Upper lobe of left lung (tissue), 4 donors: Measurements from ENCODE around the gene USP32.
A peak's percentile ranks its signal among the peaks of the same experiment; 100 is the strongest.

Experiments used
- EP300 ChIP-seq, 4 donors: sonication (generic); formaldehyde crosslinking; IDR thresholded peaks; one replicate each; pipeline ENCODE4 v1.5.1; 2017; ENCODE audit warnings: antibody characterized with exemption in 4 of 4, control low read depth in 2 of 4
- POLR2AphosphoS5 ChIP-seq, 2 donors: sonication (generic); formaldehyde crosslinking; IDR thresholded peaks; one replicate each; pipeline ENCODE4 v1.5.1; 2017; ENCODE audit warnings: antibody characterized with exemption in 2 of 2
- TF ChIP-seq, protein P1 (sequence below), 6 experiments: fragments of 450-650 bp in 4 of 6; fragments of 200-600 bp in 2 of 6; sonication (generic) in 2 of 6; IDR thresholded peaks; one replicate each; pipeline ENCODE4 v1.5.1; 2016 to 2019; ENCODE audit warnings: antibody characterized with exemption in 6 of 6

GRCh38 chr17:60169921-60170817 lies 221.8 kb downstream of the USP32 start:
- TF ChIP-seq, protein P1, sequence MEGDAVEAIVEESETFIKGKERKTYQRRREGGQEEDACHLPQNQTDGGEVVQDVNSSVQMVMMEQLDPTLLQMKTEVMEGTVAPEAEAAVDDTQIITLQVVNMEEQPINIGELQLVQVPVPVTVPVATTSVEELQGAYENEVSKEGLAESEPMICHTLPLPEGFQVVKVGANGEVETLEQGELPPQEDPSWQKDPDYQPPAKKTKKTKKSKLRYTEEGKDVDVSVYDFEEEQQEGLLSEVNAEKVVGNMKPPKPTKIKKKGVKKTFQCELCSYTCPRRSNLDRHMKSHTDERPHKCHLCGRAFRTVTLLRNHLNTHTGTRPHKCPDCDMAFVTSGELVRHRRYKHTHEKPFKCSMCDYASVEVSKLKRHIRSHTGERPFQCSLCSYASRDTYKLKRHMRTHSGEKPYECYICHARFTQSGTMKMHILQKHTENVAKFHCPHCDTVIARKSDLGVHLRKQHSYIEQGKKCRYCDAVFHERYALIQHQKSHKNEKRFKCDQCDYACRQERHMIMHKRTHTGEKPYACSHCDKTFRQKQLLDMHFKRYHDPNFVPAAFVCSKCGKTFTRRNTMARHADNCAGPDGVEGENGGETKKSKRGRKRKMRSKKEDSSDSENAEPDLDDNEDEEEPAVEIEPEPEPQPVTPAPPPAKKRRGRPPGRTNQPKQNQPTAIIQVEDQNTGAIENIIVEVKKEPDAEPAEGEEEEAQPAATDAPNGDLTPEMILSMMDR (IDR thresholded peaks at IDR 0.05), result no peak
- TF ChIP-seq EP300 (IDR thresholded peaks at IDR 0.05) (peak in 3 of 4 donors; percentile 48 to 79 (median 68)), POLR2AphosphoS5 (IDR thresholded peaks at IDR 0.05) (peak; percentile 59 to 81)
